Esophagus (tissue), 2 donors: ENCODE data around the gene SH3PXD2B. TPM values are rescaled to one million over a fixed set of nuclear protein-coding genes. Genes with fewer than 3 reads are reported as not detected.

ENCODE experiments used
- H3K27ac ChIP-seq, 2 donors: one replicate each; pipeline ENCODE4 v1.5.1; 2013; ENCODE audit warnings: low read depth in 2 of 2, mild to moderate bottlenecking in 2 of 2, inconsistent platforms in 1 of 2, low read length in 1 of 2, moderate library complexity in 1 of 2
- H3K27me3 ChIP-seq, 2 donors: one replicate each; pipeline ENCODE4 v1.6.1; 2013; ENCODE audit warnings: low read length in 2 of 2, control low read depth in 1 of 2, mild to moderate bottlenecking in 1 of 2; ENCODE audit not compliant: insufficient read depth in 2 of 2, control insufficient read depth in 1 of 2
- H3K36me3 ChIP-seq, 2 donors: one replicate each; pipeline ENCODE4 v1.6.1; 2013; ENCODE audit warnings: low read length in 1 of 2; ENCODE audit not compliant: control insufficient read depth in 2 of 2, insufficient read depth in 2 of 2
- H3K4me1 ChIP-seq, 2 donors: one replicate each; pipeline ENCODE4 v1.6.1; 2013; ENCODE audit warnings: low read length in 1 of 2; ENCODE audit not compliant: control insufficient read depth in 2 of 2, insufficient read depth in 2 of 2
- H3K4me3 ChIP-seq, 2 donors: one replicate each; pipeline ENCODE4 v1.5.1; 2013; ENCODE audit warnings: low read length in 2 of 2, mild to moderate bottlenecking in 2 of 2, low read depth in 1 of 2, moderate library complexity in 1 of 2
- H3K9me3 ChIP-seq, 2 donors: one replicate each; pipeline ENCODE4 v1.6.1; 2013; ENCODE audit warnings: mild to moderate bottlenecking in 2 of 2, low read depth in 1 of 2, low read length in 1 of 2, moderate library complexity in 1 of 2; ENCODE audit not compliant: control insufficient read depth in 2 of 2, insufficient read depth in 1 of 2
- WGBS, 2 donors: extraction: QIAGEN DNeasy Blood & Tissue Kit; methylation state at CpG; one replicate each; pipeline ENCODE4 v1.1.7; 2013; 5-methylcytosine and 5-hydroxymethylcytosine counted together
- polyA plus RNA-seq, 2 donors: library from polyadenylated mRNA; stranded (reverse); fragments of 200-250 nt; gene quantifications; one replicate each; pipeline ENCODE4 v1.2.3, GENCODE V29; 2013
- donor health status: healthy with polysubstance abuse.
- donor health status: Bipolar disorder and iron deficiency.

SH3PXD2B gene
- polyA plus RNA-seq, 2 donors, result 3.0 to 4.5 TPM

- Histone ChIP-seq H3K27me3 (no peaks in the 10 kb centered on the region), H3K9me3 (peaks cover 0 to 2% of the 10 kb centered on the region in 2 donors), H3K4me1 (no peaks in the 10 kb centered on the region), H3K27ac (no peak overlapping the region), H3K4me3 (no peak overlapping the region), H3K36me3 (peaks cover 3 to 6% of the 10 kb centered on the region in 2 donors)
- 81 to 92% methylated on average over 5 of the region's 5 CpGs for WGBS, 2 donors
Measured at GRCh38 chr5:172395483-172395882, 58.8 kb downstream of the SH3PXD2B start.

GRCh38 chr5:172389578-172390112 lies 64.7 kb downstream of the SH3PXD2B start:
- whole genome bisulfite sequencing, 2 donors, result 78 to 93% methylated on average over 2 of the region's 2 CpGs
- no peak overlapping the region for H3K4me3 ChIP-seq
- H3K27ac ChIP-seq, result no peak overlapping the region
- H3K4me1 ChIP-seq, result no peaks in the 10 kb centered on the region
- peaks cover 0 to 2% of the 10 kb centered on the region in 2 donors for H3K9me3 ChIP-seq
- peaks cover 5 to 6% of the 10 kb centered on the region in 2 donors for H3K36me3 ChIP-seq
- no peaks in the 10 kb centered on the region for H3K27me3 ChIP-seq

- H3K4me1 ChIP-seq, result peaks cover 0 to 3% of the 10 kb centered on the region in 2 donors
- H3K27ac ChIP-seq, result no peak overlapping the region
- H3K4me3 ChIP-seq, result no peak overlapping the region
- no peaks in the 10 kb centered on the region for H3K9me3 ChIP-seq
- H3K36me3 ChIP-seq, result peaks cover 4 to 5% of the 10 kb centered on the region in 2 donors
- WGBS, 2 donors, result 62 to 69% methylated on average over 2 of the region's 2 CpGs
- no peaks in the 10 kb centered on the region for H3K27me3 ChIP-seq
Measured at GRCh38 chr5:172388246-172388733, 66.0 kb downstream of the SH3PXD2B start.

GRCh38 chr5:172385707-172386106 lies 68.6 kb downstream of the SH3PXD2B start:
- no peaks in the 10 kb centered on the region for H3K27me3 ChIP-seq
- H3K36me3 ChIP-seq, result peaks cover 5 to 8% of the 10 kb centered on the region in 2 donors
- H3K9me3 ChIP-seq, result no peaks in the 10 kb centered on the region
- peaks cover 0 to 3% of the 10 kb centered on the region in 2 donors for H3K4me1 ChIP-seq
- no peak overlapping the region for H3K27ac ChIP-seq
- no peak overlapping the region for H3K4me3 ChIP-seq
- 68 to 71% methylated on average over 5 of the region's 5 CpGs for WGBS, 2 donors

GRCh38 chr5:172385010-172385563 lies 69.2 kb downstream of the SH3PXD2B start:
- H3K4me1 ChIP-seq, result peaks cover 0 to 3% of the 10 kb centered on the region in 2 donors
- H3K4me3 ChIP-seq, result no peak overlapping the region
- H3K27me3 ChIP-seq, result no peaks in the 10 kb centered on the region
- no peak overlapping the region for H3K27ac ChIP-seq
- 83 to 84% methylated on average over 5 of the region's 5 CpGs for WGBS, 2 donors
- H3K36me3 ChIP-seq, result peaks cover 5% of the 10 kb centered on the region in 2 donors
- H3K9me3 ChIP-seq, result no peaks in the 10 kb centered on the region

- Histone ChIP-seq H3K27ac (no peak overlapping the region), H3K36me3 (peaks cover 5% of the 10 kb centered on the region in 2 donors), H3K9me3 (no peaks in the 10 kb centered on the region), H3K4me1 (peaks cover 0 to 3% of the 10 kb centered on the region in 2 donors), H3K4me3 (no peak overlapping the region), H3K27me3 (no peaks in the 10 kb centered on the region)
- WGBS, 2 donors, result 44 to 48% methylated on average over 6 of the region's 6 CpGs
Measured at GRCh38 chr5:172383191-172383802, 71.0 kb downstream of the SH3PXD2B start.

- H3K27me3 ChIP-seq, result no peaks in the 10 kb centered on the region
- H3K4me1 ChIP-seq, result peaks cover 3% of the 10 kb centered on the region in 2 donors
- H3K4me3 ChIP-seq, result no peak overlapping the region
- H3K27ac ChIP-seq, result no peak overlapping the region
- no peaks in the 10 kb centered on the region for H3K9me3 ChIP-seq
- H3K36me3 ChIP-seq, result peaks cover 4 to 11% of the 10 kb centered on the region in 2 donors
- WGBS, 2 donors, result 52 to 63% methylated on average over 21 of the region's 21 CpGs
Measured at GRCh38 chr5:172380987-172381643, 73.2 kb downstream of the SH3PXD2B start.

- Histone ChIP-seq H3K27me3 (no peaks in the 10 kb centered on the region), H3K4me3 (no peak overlapping the region), H3K27ac (no peak overlapping the region), H3K36me3 (peaks cover 0 to 11% of the 10 kb centered on the region in 2 donors), H3K4me1 (peaks cover 3% of the 10 kb centered on the region in 2 donors), H3K9me3 (no peaks in the 10 kb centered on the region)
- 77% methylated on average over 18 of the region's 18 CpGs for WGBS, 2 donors
Measured at GRCh38 chr5:172380301-172380986, 73.9 kb downstream of the SH3PXD2B start.

GRCh38 chr5:172379481-172379880 lies 74.8 kb downstream of the SH3PXD2B start:
- Histone ChIP-seq H3K9me3 (no peaks in the 10 kb centered on the region), H3K4me1 (peaks cover 3% of the 10 kb centered on the region in 2 donors), H3K36me3 (peaks cover 0 to 11% of the 10 kb centered on the region in 2 donors), H3K27ac (peak overlapping the region in 1 of 2 donors; percentile 22), H3K27me3 (no peaks in the 10 kb centered on the region), H3K4me3 (no peak overlapping the region)
- 76 to 91% methylated on average over 3 of the region's 3 CpGs for WGBS, 2 donors
